Measurements from ENCODE around the gene AXL.
A peak's percentile ranks its signal among the peaks of the same experiment; 100 is the strongest.

Gene AXL

GRCh38 chr19:41308450-41309179, 89.6 kb downstream of the AXL start:
- peak; percentile 19 to 88 (median 80) for DNase-seq

GRCh38 chr19:41309180-41310032, 90.4 kb downstream of the AXL start:
- peak in 8 of 14 donors; percentile 34 to 58 (median 44) for DNase-seq

DNA sequence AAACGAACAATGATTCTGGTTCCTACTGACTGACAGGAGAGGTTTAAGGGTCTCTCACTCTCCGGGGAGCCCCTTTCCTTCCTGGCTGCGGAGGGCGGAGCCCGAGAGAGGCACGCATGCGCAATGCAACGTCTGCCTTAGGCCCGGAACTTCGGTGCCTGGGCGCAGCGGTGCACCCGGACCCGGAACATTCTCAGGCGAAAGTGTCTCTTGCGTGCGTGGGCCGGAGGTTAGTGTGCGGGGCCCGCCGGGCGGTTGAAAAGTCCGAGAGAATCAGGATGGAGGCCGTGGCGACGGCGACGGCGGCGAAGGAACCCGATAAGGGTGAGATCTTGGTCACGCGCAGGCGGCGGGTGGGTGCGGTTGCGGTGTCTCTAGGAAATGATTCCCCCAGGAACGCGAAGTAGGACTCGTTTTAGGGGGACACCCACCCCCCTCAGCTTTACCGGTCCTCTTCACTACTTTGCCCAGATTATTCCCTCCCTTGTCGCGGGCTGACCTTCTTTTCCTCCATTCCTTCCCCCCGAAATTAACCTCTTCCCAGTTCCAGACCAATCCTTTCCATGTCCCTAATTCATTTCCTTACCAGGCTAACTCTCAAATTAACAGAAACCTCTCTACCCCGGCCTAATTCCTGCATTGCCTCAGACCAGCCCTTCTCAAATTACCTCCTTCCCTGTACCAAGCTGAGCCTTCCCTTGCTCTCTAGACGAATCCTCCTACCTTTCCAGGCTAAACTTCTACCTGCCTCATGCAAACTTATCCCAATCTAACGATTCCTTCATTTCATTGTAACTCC, 91.2 kb downstream of the AXL start, which contains the start of gene CCDC97:
Gene CCDC97, plus strand, starts transcription at position 140 of the 799 bp plus-strand sequence. Its CDS starts 139 bp downstream, at position 279.
- DNase-seq: peak; percentile 28 to 90 (median 83)

GRCh38 chr19:41311072-41311471, 92.0 kb downstream of the AXL start:
- DNase-seq: no peak
